Thymus (tissue), 2 donors: ENCODE data around the gene IGLL1. TPM values are rescaled to one million over a fixed set of nuclear protein-coding genes. Genes with fewer than 3 reads are reported as not detected.

ENCODE experiments used
- polyA plus RNA-seq: library from polyadenylated mRNA; stranded (reverse); fragments of 200-250 nt; gene quantifications from one replicate; pipeline ENCODE4 v1.2.3, GENCODE V29; 2013
- total RNA-seq: library from RNA; stranded (reverse); fragments of 120-200 nt; gene quantifications from one replicate; pipeline ENCODE4 v1.2.4, GENCODE V29; 2013
- donor health status: healthy.

The IGLL1 gene
- total and polyA plus RNA-seq, 2 donors: 3.5 to 78.6 TPM

Other genes with a start within 250 kb of the IGLL1 start
- gene DRICH1, start 52.0 kb upstream of the IGLL1 start, total RNA-seq: 0.24 TPM
- 1.4 TPM for gene DRICH1, start 52.0 kb upstream of the IGLL1 start, polyA plus RNA-seq
- 29.8 TPM for gene RGL4, start 110.7 kb upstream of the IGLL1 start, total RNA-seq
- gene RGL4, start 110.7 kb upstream of the IGLL1 start, polyA plus RNA-seq: 7.8 TPM
- 1.4 TPM for gene ZNF70, start 170.8 kb upstream of the IGLL1 start, total RNA-seq
- gene ZNF70, start 170.8 kb upstream of the IGLL1 start, polyA plus RNA-seq: 1.7 TPM
- 1.3 TPM for gene VPREB3, start 174.1 kb upstream of the IGLL1 start, total RNA-seq
- 11.4 TPM for gene VPREB3, start 174.1 kb upstream of the IGLL1 start, polyA plus RNA-seq
- gene C22orf15, start 182.7 kb upstream of the IGLL1 start, total RNA-seq: 3.3 TPM
- 1.3 TPM for gene C22orf15, start 182.7 kb upstream of the IGLL1 start, polyA plus RNA-seq
- gene CHCHD10, start 187.7 kb upstream of the IGLL1 start, total RNA-seq: 20.0 TPM
- gene CHCHD10, start 187.7 kb upstream of the IGLL1 start, polyA plus RNA-seq: 64.0 TPM
- gene MMP11, start 192.6 kb upstream of the IGLL1 start, total RNA-seq: 3.9 TPM
- 3.8 TPM for gene MMP11, start 192.6 kb upstream of the IGLL1 start, polyA plus RNA-seq
- gene SMARCB1, start 206.7 kb upstream of the IGLL1 start, total RNA-seq: 72.0 TPM
- 35.3 TPM for gene SMARCB1, start 206.7 kb upstream of the IGLL1 start, polyA plus RNA-seq